GM20000 (cell line): ENCODE data around the gene AGAP3.

ENCODE experiments used
- DNase-seq: peaks from one replicate; pipeline ENCODE4 v3.0.0; 2012; ENCODE audit warnings: low spot score
- CTCF ChIP-seq: IDR thresholded peaks from 2 replicates; pipeline ENCODE4 v1.5.1; 2012; ENCODE audit warnings: mild to moderate bottlenecking, control low read depth; ENCODE audit errors: extremely low read depth, missing control alignments

The AGAP3 gene

GRCh38 chr7:151063212-151063561 is 23.1 kb upstream of the AGAP3 start:
- DNase-seq: no peak
- TF ChIP-seq CTCF: no peak

- no peak for DNase-seq
- TF ChIP-seq CTCF: no peak
Measured at GRCh38 chr7:151064454-151064853, 21.8 kb upstream of the AGAP3 start.

- no peak for TF ChIP-seq CTCF
- DNase-seq: no peak
Measured at GRCh38 chr7:151064993-151065392, 21.3 kb upstream of the AGAP3 start.

- no peak for TF ChIP-seq CTCF
- DNase-seq: no peak
Measured at GRCh38 chr7:151065516-151065915, 20.8 kb upstream of the AGAP3 start.

- no peak for TF ChIP-seq CTCF
- no peak for DNase-seq
Measured at GRCh38 chr7:151066273-151066974, 19.9 kb upstream of the AGAP3 start.

- no peak for TF ChIP-seq CTCF
- DNase-seq: no peak
Measured at GRCh38 chr7:151068069-151068773, 18.1 kb upstream of the AGAP3 start.

- DNase-seq: no peak
- TF ChIP-seq CTCF: no peak
Measured at GRCh38 chr7:151069841-151070573, 16.3 kb upstream of the AGAP3 start.
